HEK293 (cell line): ENCODE data around the gene PHOX2B.

Source experiments
- BCL11A ChIP-seq: fragments of 450-650 bp; formaldehyde crosslinking; IDR thresholded peaks from 2 replicates; pipeline ENCODE4 v1.5.1; 2016; ENCODE audit warnings: low read depth, missing biosample characterization, missing genetic modification characterization
- CTCF ChIP-seq: fragments of 450-650 bp; formaldehyde crosslinking; IDR thresholded peaks from 2 replicates; pipeline ENCODE4 v1.5.1; 2016; ENCODE audit warnings: missing biosample characterization, missing genetic modification characterization
- PBX3 ChIP-seq: sonication (generic); formaldehyde crosslinking; IDR thresholded peaks from 2 replicates; pipeline ENCODE4 v1.8.1; 2022; ENCODE audit warnings: mild to moderate bottlenecking, moderate library complexity, missing genetic modification reagents
- REST ChIP-seq: fragments of 450-650 bp; formaldehyde crosslinking; IDR thresholded peaks from 2 replicates; pipeline ENCODE4 v1.5.1; 2016; ENCODE audit warnings: missing biosample characterization, missing genetic modification characterization
- TSHZ1 ChIP-seq: fragments of 450-650 bp; formaldehyde crosslinking; IDR thresholded peaks from 2 replicates; pipeline ENCODE4 v1.5.1; 2016; ENCODE audit warnings: missing biosample characterization, missing genetic modification characterization, borderline replicate concordance
- ZBTB10 ChIP-seq: fragments of 450-650 bp; formaldehyde crosslinking; IDR thresholded peaks from 2 replicates; pipeline ENCODE4 v1.5.1; 2016; ENCODE audit warnings: missing biosample characterization, missing genetic modification characterization
- ZNF24 ChIP-seq: fragments of 450-650 bp; formaldehyde crosslinking; IDR thresholded peaks from 2 replicates; pipeline ENCODE4 v1.5.1; 2016; ENCODE audit warnings: missing biosample characterization, missing genetic modification characterization
- ZNF660 ChIP-seq: fragments of 450-650 bp; IDR thresholded peaks from 2 replicates; pipeline ENCODE4 v1.5.1; 2018; ENCODE audit warnings: missing biosample characterization, mild to moderate bottlenecking, missing genetic modification characterization
- ZNF704 ChIP-seq: fragments of 450-650 bp; formaldehyde crosslinking; IDR thresholded peaks from 2 replicates; pipeline ENCODE4 v1.5.1; 2016; ENCODE audit warnings: missing biosample characterization, missing genetic modification characterization

- TF ChIP-seq TSHZ1 (tag by site-specific recombination): no peak
- no peak for TF ChIP-seq BCL11A (tag by site-specific recombination)
- TF ChIP-seq CTCF: no peak
- no peak for TF ChIP-seq ZNF660 (tag by site-specific recombination)
- TF ChIP-seq REST (tag by site-specific recombination): no peak
- no peak for TF ChIP-seq ZNF704 (tag by site-specific recombination)
- no peak for TF ChIP-seq ZBTB10 (tag by site-specific recombination)
- TF ChIP-seq PBX3 (CRISPR knock-in tag): no peak
- TF ChIP-seq ZNF24 (tag by site-specific recombination): no peak
Observed at GRCh38 chr4:41727861-41728572, 20.5 kb downstream of the PHOX2B start.
